K562 (cell line): ENCODE data around the gene ARHGEF25. TPM values are rescaled to one million over a fixed set of nuclear protein-coding genes. Genes with fewer than 3 reads are reported as not detected.

ENCODE experiments used
- ATAC-seq: fragments of 200-7000 bp; cut with Tn5 transposase; 3 replicates; pipeline ENCODE4 v1.9.1; 2020; ENCODE audit warnings: moderate library complexity
- BruUV-seq: library from RNA; stranded (reverse); fragments of 400-500 nt; replicated peaks from 2 replicates; lab custom pipeline; 2021; lab: Mats Ljungman, UMichigan
- CTCF ChIA-PET: fragments of 300-600 bp; formaldehyde crosslinking; extraction: SDS; loops from one replicate; lab custom pipeline; 2021; ENCODE audit warnings: low intra/inter-chr PET ratio; lab: Yijun Ruan, JAX
- POLR2A ChIA-PET: fragments of 300-600, 350-650 bp; sonication (Branson Sonifier 250); formaldehyde crosslinking; extraction: SDS; loops from one replicate; lab custom pipeline; 2021; ENCODE audit warnings: antibody characterized with exemption, inconsistent platforms; lab: Yijun Ruan, JAX
- DNase-seq, 4 experiments: peaks; one replicate each; pipeline versions ENCODE4 v3.0.0 to v3.0.0-alpha.2; 2011 to 2018; ENCODE audit warnings: low spot score in 3 of 4, mixed read lengths in 3 of 4; ENCODE audit errors: extremely low read depth in 1 of 4
- FAIRE-seq: peaks from 2 replicates; lab custom pipeline; 2011; peaks lifted over from hg19 to GRCh38; lab: Jason Lieb, UNC
- H2AFZ ChIP-seq: 2 replicates; pipeline ENCODE4 v1.6.0; 2011; ENCODE audit warnings: low read depth, low read length, control low read depth, inconsistent platforms
- H3K27ac ChIP-seq: fragments of 200-600 bp; 3 replicates; pipeline ENCODE4 v1.8.0; 2011; ENCODE audit warnings: low read depth, mild to moderate bottlenecking, control low read depth, inconsistent platforms, low read length, moderate library complexity, mixed read lengths; ENCODE audit errors: extremely low read depth
- H3K27me3 ChIP-seq, 2 experiments: fragments of 300-600 bp in 1 of 2; 2 replicates in 1 of 2; 3 replicates in 1 of 2; pipeline versions ENCODE4 v1.6.0 to v1.8.0; 2011; ENCODE audit warnings: inconsistent platforms in 2 of 2, low read length in 2 of 2, mild to moderate bottlenecking in 1 of 2, mixed read lengths in 1 of 2, moderate library complexity in 1 of 2; ENCODE audit not compliant: control insufficient read depth in 2 of 2, insufficient read depth in 2 of 2
- H3K36me3 ChIP-seq: fragments of 300-600 bp; 3 replicates; pipeline ENCODE4 v1.8.0; 2011; ENCODE audit warnings: mild to moderate bottlenecking, low read length, inconsistent platforms; ENCODE audit not compliant: control insufficient read depth, insufficient read depth
- H3K4me1 ChIP-seq, 2 experiments: fragments of 200-600 bp in 1 of 2; replicated peaks in 1 of 2; 2 replicates in 1 of 2; 3 replicates in 1 of 2; pipeline versions ENCODE4 v1.5.1 to v1.8.0; 2011; ENCODE audit warnings: inconsistent platforms in 2 of 2, low read length in 2 of 2, mild to moderate bottlenecking in 1 of 2, mixed read lengths in 1 of 2, moderate library complexity in 1 of 2; ENCODE audit not compliant: control insufficient read depth in 2 of 2, insufficient read depth in 2 of 2
- H3K4me2 ChIP-seq: 2 replicates; pipeline ENCODE4 v1.6.1; 2011; ENCODE audit warnings: low read length, control low read depth, inconsistent platforms, mixed read lengths; ENCODE audit not compliant: insufficient read depth
- H3K4me3 ChIP-seq: fragments of 200-600 bp; sonication (generic), shearing (Covaris generic); 2 replicates; pipeline ENCODE4 v1.5.1; 2016; ENCODE audit warnings: control low read depth, inconsistent platforms
- H3K79me2 ChIP-seq: fragments of 200-600 bp; 3 replicates; pipeline ENCODE4 v1.8.0; 2011; ENCODE audit warnings: low read length, inconsistent platforms; ENCODE audit not compliant: control insufficient read depth, insufficient read depth
- H3K9ac ChIP-seq, 2 experiments: 2 replicates each; pipeline versions ENCODE4 v1.6.0 to v1.6.1; 2011; ENCODE audit warnings: low read depth in 2 of 2, low read length in 2 of 2, control low read depth in 1 of 2, inconsistent platforms in 1 of 2, mild to moderate bottlenecking in 1 of 2, mixed read lengths in 1 of 2; ENCODE audit not compliant: insufficient read depth in 1 of 2
- H3K9me1 ChIP-seq: one replicate; pipeline ENCODE4 v1.6.0; 2011; ENCODE audit warnings: inconsistent platforms, mild to moderate bottlenecking, low read length, moderate library complexity; ENCODE audit not compliant: control insufficient read depth, insufficient read depth
- H3K9me3 ChIP-seq: replicated peaks from 2 replicates; pipeline ENCODE4 v1.5.1; 2011; ENCODE audit warnings: low read depth, low read length, inconsistent platforms; ENCODE audit not compliant: control insufficient read depth, insufficient read depth
- H4K20me1 ChIP-seq: replicated peaks from 2 replicates; pipeline ENCODE4 v1.6.1; 2011; ENCODE audit warnings: low read length, inconsistent platforms, mixed read lengths; ENCODE audit not compliant: control insufficient read depth, insufficient read depth
- CCNT2 ChIP-seq: IDR thresholded peaks from 2 replicates; pipeline ENCODE4 v1.6.1; 2011; ENCODE audit warnings: borderline replicate concordance, low read depth, mild to moderate bottlenecking, moderate library complexity, mixed read lengths, low read length; ENCODE audit not compliant: insufficient read length; ENCODE audit errors: extremely low read depth
- CTCF ChIP-seq, 3 experiments: IDR thresholded peaks in 2 of 3; conservative IDR thresholded peaks in 1 of 3; 2 replicates each; pipeline ENCODE4 v1.5.1; 2011 to 2012; ENCODE audit warnings: low read length in 3 of 3, mild to moderate bottlenecking in 3 of 3, control low read depth in 2 of 3, improper control_type of control experiment in 1 of 3, inconsistent platforms in 1 of 3, low read depth in 1 of 3, mixed read lengths in 1 of 3, moderate library complexity in 1 of 3; ENCODE audit not compliant: insufficient read depth in 2 of 3
- ELF4 ChIP-seq: fragments of 450-650 bp; formaldehyde crosslinking; IDR thresholded peaks from 2 replicates; pipeline ENCODE4 v1.4.0; 2022; ENCODE audit warnings: missing genetic modification characterization
- HINFP ChIP-seq: fragments of 450-650 bp; conservative IDR thresholded peaks from 2 replicates; pipeline ENCODE4 v1.6.1; 2016; ENCODE audit warnings: missing genetic modification characterization, low read depth, mild to moderate bottlenecking, control low read depth, missing compliant biosample characterization
- HNRNPK ChIP-seq: fragments of 200-400 bp; formaldehyde crosslinking; IDR thresholded peaks from one replicate; pipeline ENCODE4 v1.6.1; 2018; ENCODE audit warnings: mild to moderate bottlenecking, low read depth, low read length; ENCODE audit not compliant: poor library complexity, severe bottlenecking
- MYNN ChIP-seq, 2 experiments: sonication (generic); formaldehyde crosslinking in 1 of 2; IDR thresholded peaks; 2 replicates each; pipeline versions ENCODE4 v1.5.0 to v1.6.1; 2016 to 2020; ENCODE audit warnings: antibody characterized with exemption in 1 of 2, missing genetic modification reagents in 1 of 2
- PHB2 ChIP-seq: fragments of 450-650 bp; IDR thresholded peaks from 2 replicates; pipeline ENCODE4 v1.6.1; 2017; ENCODE audit warnings: low read depth
- SMARCA4 ChIP-seq: fragments of 450-650 bp; IDR thresholded peaks from 2 replicates; pipeline ENCODE4 v1.6.1; 2016
- SOX6 ChIP-seq: fragments of 450-650 bp; IDR thresholded peaks from 2 replicates; pipeline ENCODE4 v1.6.1; 2014; ENCODE audit warnings: mild to moderate bottlenecking
- SRF ChIP-seq, 2 experiments: fragments of 250-450, 450-650 bp in 1 of 2; sonication (Bioruptor Pico) in 1 of 2; sonication (generic) in 1 of 2; formaldehyde crosslinking; IDR thresholded peaks; 2 replicates each; pipeline versions ENCODE4 v1.5.0 to v1.5.1; 2020 to 2022; ENCODE audit warnings: mild to moderate bottlenecking in 1 of 2, missing genetic modification reagents in 1 of 2
- ZBTB9 ChIP-seq: fragments of 450-650 bp; formaldehyde crosslinking; IDR thresholded peaks from 2 replicates; pipeline ENCODE4 v1.4.0; 2020; ENCODE audit warnings: mild to moderate bottlenecking, moderate library complexity
- WGBS: fragments of 100-300 bp; shearing (Covaris generic); methylation state at CpG from one replicate; pipeline ENCODE4 v1.1.6; 2016; ENCODE audit warnings: low coverage, mixed read lengths; ENCODE audit not compliant: insufficient coverage; ENCODE audit errors: missing lambda C conversion rate; 5-methylcytosine and 5-hydroxymethylcytosine counted together
- in situ Hi-C: fragments of 300-500 bp; cut with MboI; formaldehyde crosslinking; loops from 4 replicates; pipeline ENCODE4 v1.15.0; 2018; ENCODE audit warnings: inconsistent platforms, mixed read lengths
- intact Hi-C: fragments of 100-400 bp; cut with micrococcal nuclease; formaldehyde crosslinking; loops from 2 replicates; pipeline ENCODE4 v1.14.2; 2022
- polyA plus RNA-seq, 8 experiments: library from polyadenylated mRNA; depleted of rRNA in 4 of 8; stranded (reverse) in 5 of 8; unstranded in 3 of 8; fragments of >200 nt; fragmentation: Nextera tagmentation in 2 of 8; fragmentation: Illumina TruSeq in 1 of 8; extraction: Ambion mirVana in 2 of 8; extraction: Trizol in 1 of 8; gene quantifications; 2 replicates each; pipeline versions ENCODE4 v1.2.1 to v1.2.3, GENCODE V29; 2011 to 2014; ENCODE audit warnings: inconsistent platforms in 1 of 8, missing spikeins in 1 of 8
- total RNA-seq, 7 experiments: library from RNA; depleted of rRNA in 6 of 7; stranded (reverse); fragments of >200 nt in 6 of 7; fragmentation: Illumina TruSeq in 2 of 7; extraction: Trizol in 2 of 7; gene quantifications; 2 replicates each; pipeline versions ENCODE4 v1.2.1 to v1.2.3, GENCODE V29; 2011 to 2021; ENCODE audit warnings: low replicate concordance in 1 of 7
- TF ChIP-seq, protein P1 (sequence below): fragments of 450-650 bp; formaldehyde crosslinking; IDR thresholded peaks from 2 replicates; pipeline ENCODE4 v1.4.0; 2020; ENCODE audit warnings: mild to moderate bottlenecking, moderate library complexity

Gene ARHGEF25
- total and polyA plus RNA-seq, 9 of the 15 experiments (the other 6 are each of a cell fraction or from before 2014, with no cell fraction given) = 0.13 to 17.3 (median 11.6) TPM

GRCh38 chr12:57621497-57622292 lies 10.5 kb downstream of the ARHGEF25 start:
- Histone ChIP-seq H3K36me3 (peaks cover 9% of the 10 kb centered on the region; the same call in 1 of the 3 replicates), H4K20me1 (no peaks in the 10 kb centered on the region), H3K79me2 (no peaks in the 10 kb centered on the region), H3K4me2 (peak overlapping the region; percentile 76), H3K9me3 (no peaks in the 10 kb centered on the region), H2AFZ (peak overlapping the region; percentile 94), H3K27me3 (no peaks in the 10 kb centered on the region), H3K27ac (no peak overlapping the region), H3K9ac (peak overlapping the region; percentile 27 to 90; a peak in 3 of 4 replicates), H3K9me1 (no peaks in the 10 kb centered on the region), H3K4me3 (peak overlapping the region; percentile 30), H3K4me1 (peaks cover 27 to 41% of the 10 kb centered on the region in 2 experiments)
- FAIRE-seq (peak; percentile 91), ATAC-seq (peak; percentile 93), DNase-seq (peak; percentile 75 to 87 (median 86))
- in situ Hi-C loops = no loop called here
- no TSS peak for BruUV-seq
- CTCF ChIA-PET = interaction anchor here (0.7 to 2.7 kb wide), 2 partner anchors 11 to 39 kb away, joined by 3 to 36 read pairs; no protein-coding TSS in a partner anchor
- POLR2A ChIA-PET = interaction anchor here (0.9 to 1.4 kb wide), 5 partner anchors 9 to 105 kb away, joined by 3 to 5 read pairs (median 4); partner anchors contain the start of genes ARHGEF25, B4GALNT1 and DDIT3
- intact Hi-C loops = loop anchor here (1.0 to 5.0 kb wide), 2 partner anchors 38 to 99 kb away; partner anchors contain the start of genes DDIT3 and MBD6
- 5% methylated on average over 39 of the region's 49 CpGs for WGBS
- TF ChIP-seq PHB2 (no peak), CCNT2 (peak; percentile 44), ELF4 (0 out of 2 replicates have a peak, but pooled peaks have one; percentile 19), ZBTB9 (CRISPR knock-in tag) (0 out of 2 replicates have a peak, but pooled peaks have one; percentile 37), HINFP (tag) (peak; percentile 69), SOX6 (no peak), SMARCA4 (0 out of 2 replicates have a peak, but pooled peaks have one; percentile 46), CTCF (IDR thresholded peaks at IDR 0.05 in 2 of 3, conservative IDR thresholded peaks at IDR 0.05 in 1 of 3; ENCODE audit: insufficient read depth in 2 of 3, low read depth in 1 of 3, low read length in 3 of 3) (peak; percentile 81 to 95 (median 92)), HNRNPK (no peak), MYNN (IDR thresholded peaks at IDR 0.05) (0 out of 2 replicates have a peak, but pooled peaks have one; percentile 41), MYNN (CRISPR knock-in tag; IDR thresholded peaks at IDR 0.05) (no peak), SRF (CRISPR knock-in tag; IDR thresholded peaks at IDR 0.05) (peak in 1 of 2 experiments; percentile 41; a peak in 1 of 4 replicates)
- TF ChIP-seq, protein P1, sequence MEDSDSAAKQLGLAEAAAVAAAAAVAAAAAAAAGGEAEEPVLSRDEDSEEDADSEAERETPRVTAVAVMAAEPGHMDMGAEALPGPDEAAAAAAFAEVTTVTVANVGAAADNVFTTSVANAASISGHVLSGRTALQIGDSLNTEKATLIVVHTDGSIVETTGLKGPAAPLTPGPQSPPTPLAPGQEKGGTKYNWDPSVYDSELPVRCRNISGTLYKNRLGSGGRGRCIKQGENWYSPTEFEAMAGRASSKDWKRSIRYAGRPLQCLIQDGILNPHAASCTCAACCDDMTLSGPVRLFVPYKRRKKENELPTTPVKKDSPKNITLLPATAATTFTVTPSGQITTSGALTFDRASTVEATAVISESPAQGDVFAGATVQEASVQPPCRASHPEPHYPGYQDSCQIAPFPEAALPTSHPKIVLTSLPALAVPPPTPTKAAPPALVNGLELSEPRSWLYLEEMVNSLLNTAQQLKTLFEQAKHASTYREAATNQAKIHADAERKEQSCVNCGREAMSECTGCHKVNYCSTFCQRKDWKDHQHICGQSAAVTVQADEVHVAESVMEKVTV (CRISPR knock-in tag) = peak; percentile 27; the same call in 1 of the 2 replicates
